ENCODE measurements around the gene PTS. TPM values are rescaled to one million over a fixed set of nuclear protein-coding genes. Genes with fewer than 3 reads are reported as not detected.

PTS gene
- polyA plus RNA-seq, 6 donors from 2014 or later: 15.6 to 26.5 (median 22.7) TPM

DNA sequence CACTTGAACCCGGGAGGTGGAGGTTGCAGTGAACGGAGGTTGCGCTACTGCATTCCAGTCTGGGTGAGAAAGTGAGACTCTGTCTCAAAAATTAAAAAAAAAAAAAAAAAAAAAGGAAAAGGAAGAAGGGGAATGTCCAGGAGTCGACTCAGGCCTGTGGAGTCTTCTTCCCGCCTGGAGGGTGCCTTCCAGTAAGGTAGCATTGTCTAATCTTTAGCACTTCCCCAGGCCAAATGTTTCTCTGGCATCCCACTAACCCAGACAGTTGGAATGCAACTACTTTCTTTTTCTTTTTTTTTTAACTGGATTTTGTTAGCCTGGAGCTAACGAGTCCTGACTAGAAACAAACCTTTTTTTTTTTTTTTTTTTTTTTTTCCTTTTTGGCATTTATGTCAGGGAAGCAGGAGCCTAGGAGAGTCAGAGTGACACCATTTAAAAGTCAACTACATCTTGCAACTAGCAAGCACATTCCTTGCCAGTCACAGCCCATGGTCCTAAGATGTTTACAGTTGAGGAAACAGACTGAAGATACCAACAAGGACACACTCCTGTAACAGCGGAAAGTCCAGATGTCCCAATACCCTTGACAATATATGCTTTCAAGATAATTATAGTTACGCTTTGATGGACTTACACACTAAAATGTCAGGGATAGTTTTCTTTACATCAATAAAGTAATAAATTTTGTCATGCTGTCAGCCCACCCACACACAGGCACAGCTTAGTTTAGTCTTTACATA, 23.8 kb downstream of the PTS start:
- Mint-ChIP-seq H3K27ac (no peak overlapping the region), H3K9me3 (no peaks in the 10 kb centered on the region), H3K36me3 (no peaks in the 10 kb centered on the region), H3K4me3 (no peak overlapping the region), H3K27me3 (no peaks in the 10 kb centered on the region), H3K4me1 (no peaks in the 10 kb centered on the region)
- DNase-seq (no peak), ATAC-seq (ENCODE audit: low read depth in 2 of 2) (no peak)

DNA sequence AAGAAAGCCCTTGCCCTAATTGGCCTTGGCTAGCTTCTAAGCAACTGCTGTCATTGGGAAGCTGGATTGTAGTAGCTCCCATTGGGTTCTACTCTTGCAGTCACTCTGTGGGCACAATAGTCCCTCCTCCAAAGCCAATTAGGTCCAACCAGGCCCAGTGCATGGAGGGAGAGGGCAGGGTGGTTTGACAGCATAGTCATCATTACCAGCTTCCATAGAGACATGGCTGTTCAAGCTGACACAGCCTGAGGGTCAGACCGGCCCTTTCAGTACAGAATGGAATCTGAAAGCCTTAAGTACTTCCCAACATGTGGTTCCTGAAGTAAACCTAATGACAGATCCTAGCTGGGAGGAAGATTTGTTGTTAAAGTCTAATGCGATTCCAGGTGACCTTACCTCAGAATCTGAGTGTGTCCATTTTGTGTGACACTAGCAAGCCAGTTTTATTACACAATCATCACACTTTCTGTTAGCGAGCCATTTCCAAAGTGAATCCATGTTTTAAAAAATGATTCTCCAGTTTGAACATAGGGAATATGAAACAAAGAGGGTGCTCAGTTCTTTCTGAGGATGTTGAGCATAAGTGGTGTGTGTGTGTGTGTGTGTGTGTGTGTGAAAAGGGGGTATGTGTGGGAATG, 27.5 kb downstream of the PTS start:
- Mint-ChIP-seq H3K4me3 (no peak overlapping the region), H3K4me1 (peaks cover 0 to 5% (median 0%) of the 10 kb centered on the region in 3 donors), H3K27ac (no peak overlapping the region), H3K9me3 (no peaks in the 10 kb centered on the region), H3K27me3 (no peaks in the 10 kb centered on the region), H3K36me3 (peaks cover 4 to 8% of the 10 kb centered on the region in 2 donors)
- DNase-seq (no peak), ATAC-seq (ENCODE audit: low read depth in 2 of 2) (no peak)

DNA sequence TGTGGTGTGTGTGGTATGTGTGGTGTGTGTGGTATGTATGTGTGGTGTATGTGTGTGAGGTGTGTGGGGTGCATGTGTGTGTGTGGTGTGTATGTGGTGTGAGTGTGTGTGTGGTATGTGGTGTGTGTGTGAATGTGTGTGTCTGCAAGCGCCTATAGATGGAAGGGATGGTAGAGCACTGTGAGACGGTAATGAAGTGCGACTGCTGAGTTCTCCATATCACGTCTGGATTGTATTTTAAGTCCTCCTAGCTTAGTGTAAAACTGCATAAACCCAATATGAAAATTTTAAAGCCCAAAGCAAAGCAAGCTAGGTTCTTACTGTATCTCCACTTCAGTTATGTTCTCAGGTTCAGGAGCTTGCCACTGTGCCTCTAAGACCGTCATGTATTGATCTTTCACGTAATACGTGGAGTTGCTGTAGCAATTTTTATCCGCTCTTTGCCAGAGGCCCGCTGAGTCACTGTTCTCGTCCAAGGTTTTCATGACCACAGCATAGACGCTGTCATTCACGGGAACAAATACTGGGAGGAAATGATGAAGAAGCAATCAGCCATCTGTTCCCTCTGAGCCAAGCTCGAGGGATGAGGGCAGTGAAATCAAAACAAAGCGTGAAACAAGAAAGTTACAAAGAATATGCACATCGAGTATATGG, 29.0 kb downstream of the PTS start:
- peaks cover 5 to 8% of the 10 kb centered on the region in 2 donors for H3K36me3 Mint-ChIP-seq
- no peaks in the 10 kb centered on the region for H3K9me3 Mint-ChIP-seq
- H3K27ac Mint-ChIP-seq: no peak overlapping the region
- DNase-seq (no peak), ATAC-seq (ENCODE audit: low read depth in 2 of 2) (no peak)
- no peaks in the 10 kb centered on the region for H3K27me3 Mint-ChIP-seq
- H3K4me1 Mint-ChIP-seq: peaks cover 0 to 5% (median 0%) of the 10 kb centered on the region in 3 donors
- no peak overlapping the region for H3K4me3 Mint-ChIP-seq

DNA sequence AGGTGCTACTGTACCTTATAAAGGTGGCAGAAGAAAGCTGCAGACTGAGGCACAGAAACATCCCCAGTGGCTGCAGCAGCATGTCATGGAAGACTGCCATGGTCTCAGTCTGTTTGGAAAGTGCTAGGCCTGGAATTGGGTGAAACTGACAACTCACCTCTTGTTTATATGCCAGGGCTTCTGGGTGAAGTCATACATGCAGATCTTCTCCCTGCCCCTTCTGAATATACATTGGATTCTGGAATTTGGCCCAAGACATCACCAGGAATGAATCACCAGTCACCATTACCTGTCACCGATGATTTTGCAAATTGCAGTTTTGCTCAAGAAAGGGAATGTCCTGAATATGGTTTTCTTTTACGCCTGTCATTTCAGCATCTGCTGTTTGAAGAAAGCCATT, 34.3 kb downstream of the PTS start, which contains the start of gene PLET1:
TSS of gene PLET1 (minus strand) at position 371 of the 400 bp plus-strand sequence. CDS start at position 100, 271 bp downstream.
- no peaks in the 10 kb centered on the region for H3K27me3 Mint-ChIP-seq
- DNase-seq: no peak
- H3K27ac Mint-ChIP-seq: peak within 1 kb of the TSS in 1 of 6 donors; percentile 76
- peaks cover 5 to 8% of the 10 kb centered on the region in 2 donors for H3K36me3 Mint-ChIP-seq
- no peak for ATAC-seq (ENCODE audit: low read depth in 2 of 2)
- peaks cover 0 to 5% (median 0%) of the 10 kb centered on the region in 3 donors for H3K4me1 Mint-ChIP-seq
- no peaks in the 10 kb centered on the region for H3K9me3 Mint-ChIP-seq
- no peak within 1 kb of the TSS for H3K4me3 Mint-ChIP-seq

DNA sequence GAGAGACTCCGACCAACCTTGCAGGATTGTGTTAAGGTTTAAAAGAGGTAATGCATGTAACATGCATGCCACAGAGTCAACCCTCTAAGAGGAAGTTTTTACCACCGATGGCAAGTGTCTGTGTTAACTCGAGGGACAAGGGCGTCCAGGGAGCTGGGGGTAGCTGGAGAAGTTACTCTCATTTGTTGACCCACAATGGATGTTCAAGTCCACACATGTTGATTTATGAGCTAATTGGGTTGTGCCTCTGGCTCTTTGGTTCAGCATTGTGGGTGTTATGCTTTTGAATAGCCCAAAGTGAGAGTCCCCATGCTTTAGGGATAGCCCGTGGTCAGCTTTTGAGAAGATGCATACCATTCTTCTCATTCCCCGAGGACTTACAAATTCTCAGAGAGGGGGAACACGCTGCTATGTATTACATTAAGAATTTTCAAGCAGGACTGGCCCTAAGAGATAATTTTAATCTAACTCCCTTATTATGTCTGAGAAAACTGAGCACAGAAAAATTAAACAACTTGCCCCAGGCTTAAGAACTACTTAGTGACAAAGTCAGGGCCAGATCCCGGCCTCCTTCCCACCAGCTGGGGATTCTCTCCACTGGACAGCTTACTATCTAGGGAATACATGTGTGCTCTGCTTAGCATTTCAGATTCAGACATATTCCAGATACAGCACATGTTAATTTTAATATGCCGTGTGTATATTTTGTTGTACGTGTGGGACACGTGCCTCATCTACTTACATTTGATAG, 39.6 kb downstream of the PTS start:
- H3K4me1 Mint-ChIP-seq: peaks cover 5 to 12% (median 7%) of the 10 kb centered on the region in 3 donors
- H3K9me3 Mint-ChIP-seq: no peaks in the 10 kb centered on the region
- no peak for ATAC-seq (ENCODE audit: low read depth in 2 of 2)
- DNase-seq: no peak
- H3K27me3 Mint-ChIP-seq: no peaks in the 10 kb centered on the region
- no peak overlapping the region for H3K27ac Mint-ChIP-seq
- H3K36me3 Mint-ChIP-seq: peaks cover 0 to 9% of the 10 kb centered on the region in 2 donors
- no peak overlapping the region for H3K4me3 Mint-ChIP-seq

DNA sequence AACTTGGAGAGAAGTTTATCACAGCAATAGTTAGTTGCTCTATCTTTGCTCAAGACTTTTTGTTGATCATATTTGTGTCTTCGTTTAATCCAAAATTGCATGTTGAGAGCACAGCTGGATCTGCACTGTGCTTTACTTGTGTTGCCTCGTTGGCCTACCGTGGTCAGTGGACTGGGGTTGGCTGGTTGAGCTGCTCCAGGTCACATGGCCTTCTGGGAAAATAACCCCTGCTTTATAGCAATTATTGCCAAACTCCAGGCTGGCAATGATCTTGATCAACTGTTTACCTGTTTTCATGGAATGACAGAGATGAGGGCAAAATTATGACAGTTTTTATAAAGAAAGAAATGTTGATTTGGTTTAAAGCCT, 40.2 kb downstream of the PTS start:
- no peaks in the 10 kb centered on the region for H3K27me3 Mint-ChIP-seq
- no peaks in the 10 kb centered on the region for H3K9me3 Mint-ChIP-seq
- peaks cover 0 to 9% of the 10 kb centered on the region in 2 donors for H3K36me3 Mint-ChIP-seq
- H3K4me1 Mint-ChIP-seq: peaks cover 10 to 17% (median 12%) of the 10 kb centered on the region in 3 donors
- ATAC-seq (ENCODE audit: low read depth in 2 of 2): no peak
- H3K27ac Mint-ChIP-seq: peak overlapping the region in 1 of 6 donors; percentile 7
- no peak overlapping the region for H3K4me3 Mint-ChIP-seq
- DNase-seq: no peak

DNA sequence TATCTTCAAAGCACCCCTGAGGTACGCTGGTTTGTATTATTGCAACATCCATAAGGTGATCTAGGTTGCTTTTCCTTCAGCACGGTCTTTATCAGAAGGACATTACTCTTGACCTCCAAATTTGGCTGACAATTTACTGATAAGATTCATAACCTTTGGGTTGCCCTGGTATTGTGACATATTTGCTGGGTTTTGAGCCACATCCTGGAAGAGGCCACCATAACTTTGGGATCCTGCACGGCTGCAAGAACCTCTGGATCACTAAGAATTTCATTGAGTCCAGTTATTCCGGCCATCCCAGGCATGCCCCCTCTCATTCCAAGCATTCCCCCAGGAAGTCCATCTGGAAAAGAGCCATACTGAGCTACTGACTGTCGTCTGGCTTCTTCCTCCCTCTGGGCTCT, 41.0 kb downstream of the PTS start:
- Mint-ChIP-seq H3K27ac (no peak overlapping the region), H3K9me3 (no peaks in the 10 kb centered on the region), H3K27me3 (no peaks in the 10 kb centered on the region), H3K4me1 (peaks cover 16 to 25% (median 20%) of the 10 kb centered on the region in 3 donors), H3K4me3 (no peak overlapping the region), H3K36me3 (peaks cover 0 to 9% of the 10 kb centered on the region in 2 donors)
- no peak for ATAC-seq (ENCODE audit: low read depth in 2 of 2)
- DNase-seq: no peak

DNA sequence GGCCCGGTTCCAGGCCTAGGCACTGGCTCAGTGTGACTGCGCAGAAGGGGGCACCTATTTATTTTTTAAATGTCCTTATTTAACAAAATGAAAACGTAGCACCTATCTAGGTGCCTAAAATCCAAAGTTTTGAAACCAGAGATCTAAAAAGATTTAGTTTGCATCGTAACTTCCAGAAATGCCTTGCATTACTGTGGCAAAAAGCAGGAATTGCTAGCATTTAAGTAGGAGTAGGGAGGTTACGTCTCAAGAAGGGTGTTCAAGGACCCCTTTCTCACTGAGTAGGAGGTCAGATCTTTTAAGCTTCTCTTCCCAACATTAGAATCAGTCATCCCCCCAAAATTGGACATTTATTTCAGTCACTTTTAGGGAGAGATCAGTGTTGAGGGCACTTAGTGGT, 42.2 kb downstream of the PTS start:
- Mint-ChIP-seq H3K36me3 (peaks cover 0 to 9% of the 10 kb centered on the region in 2 donors), H3K27me3 (no peaks in the 10 kb centered on the region), H3K27ac (peak overlapping the region in 2 of 6 donors; percentile 15 to 22), H3K4me1 (peaks cover 23 to 33% (median 29%) of the 10 kb centered on the region in 3 donors), H3K4me3 (no peak overlapping the region), H3K9me3 (peaks cover 0 to 3% (median 0%) of the 10 kb centered on the region in 7 donors)
- ATAC-seq (ENCODE audit: low read depth in 2 of 2) (no peak), DNase-seq (no peak)

DNA sequence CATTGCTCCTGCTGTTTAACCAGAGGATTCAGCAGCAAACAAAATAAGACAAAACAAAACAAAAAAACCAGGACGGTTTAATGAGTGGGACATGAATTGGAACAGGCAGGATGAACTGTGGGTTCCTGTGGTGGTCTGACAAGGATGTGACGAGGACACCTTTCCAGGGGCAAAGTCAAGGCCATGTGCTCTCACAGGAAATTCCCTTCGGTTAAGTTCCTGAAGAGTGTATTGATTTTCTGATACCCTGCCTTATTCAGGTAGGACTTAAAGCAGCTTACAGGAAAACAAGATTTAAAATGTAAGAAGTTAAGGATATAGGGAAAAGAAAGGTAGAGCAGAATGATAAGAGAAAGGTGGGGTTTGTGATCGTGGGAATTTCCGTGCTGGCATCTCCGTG, 42.9 kb downstream of the PTS start:
- Mint-ChIP-seq H3K4me1 (peaks cover 23 to 33% (median 29%) of the 10 kb centered on the region in 3 donors), H3K27ac (peak overlapping the region in 1 of 6 donors; percentile 48)
- no peak for ATAC-seq (ENCODE audit: low read depth in 2 of 2)

DNA sequence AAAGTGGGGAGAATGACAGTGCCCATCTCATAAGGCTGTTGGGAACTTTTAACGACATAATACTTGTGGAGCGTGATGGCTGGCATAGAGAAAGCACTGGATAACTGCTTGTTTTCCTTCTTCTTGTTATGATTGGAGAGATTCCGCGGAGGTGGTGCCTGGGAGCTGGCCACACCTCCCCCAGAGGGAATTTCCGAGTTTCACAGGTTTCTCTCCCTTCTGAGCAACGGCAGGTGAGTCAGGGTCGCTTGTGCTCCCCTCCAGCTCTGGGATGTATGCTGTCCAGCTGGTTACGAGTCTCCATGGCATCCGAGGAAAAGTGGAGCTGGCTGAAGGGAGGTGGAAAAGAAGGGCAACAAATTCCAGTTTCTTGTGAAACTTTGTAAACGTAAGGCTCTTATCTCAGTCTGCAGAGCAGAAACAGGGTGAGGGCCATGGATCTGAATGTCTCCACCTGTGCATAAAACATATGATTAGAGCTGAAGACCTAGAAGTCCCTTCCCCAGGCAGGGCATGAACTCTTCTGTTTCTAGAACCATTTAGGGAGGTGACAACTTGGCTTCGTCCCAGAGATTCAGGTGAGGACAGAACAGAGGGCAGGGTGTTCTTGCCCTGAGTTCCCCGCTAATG, 44.4 kb downstream of the PTS start:
- H3K4me3 Mint-ChIP-seq: peak overlapping the region in 5 of 8 donors; percentile 12 to 86 (median 62)
- ATAC-seq (ENCODE audit: low read depth in 2 of 2): no peak
- H3K27me3 Mint-ChIP-seq: no peaks in the 10 kb centered on the region
- no peak for DNase-seq
- H3K4me1 Mint-ChIP-seq: peaks cover 23 to 33% (median 32%) of the 10 kb centered on the region in 3 donors
- H3K36me3 Mint-ChIP-seq: peaks cover 0 to 9% of the 10 kb centered on the region in 2 donors
- H3K27ac Mint-ChIP-seq: peak overlapping the region in 5 of 6 donors; percentile 13 to 94 (median 79)
- H3K9me3 Mint-ChIP-seq: peaks cover 0 to 3% (median 0%) of the 10 kb centered on the region in 7 donors

More for the DNA sequence above, 42.9 kb downstream of the PTS start:
- no peak for DNase-seq
- Mint-ChIP-seq H3K27me3 (no peaks in the 10 kb centered on the region), H3K4me3 (peak overlapping the region in 1 of 8 donors; percentile 22), H3K9me3 (peaks cover 0 to 3% (median 0%) of the 10 kb centered on the region in 7 donors), H3K36me3 (peaks cover 0 to 9% of the 10 kb centered on the region in 2 donors)

DNA sequence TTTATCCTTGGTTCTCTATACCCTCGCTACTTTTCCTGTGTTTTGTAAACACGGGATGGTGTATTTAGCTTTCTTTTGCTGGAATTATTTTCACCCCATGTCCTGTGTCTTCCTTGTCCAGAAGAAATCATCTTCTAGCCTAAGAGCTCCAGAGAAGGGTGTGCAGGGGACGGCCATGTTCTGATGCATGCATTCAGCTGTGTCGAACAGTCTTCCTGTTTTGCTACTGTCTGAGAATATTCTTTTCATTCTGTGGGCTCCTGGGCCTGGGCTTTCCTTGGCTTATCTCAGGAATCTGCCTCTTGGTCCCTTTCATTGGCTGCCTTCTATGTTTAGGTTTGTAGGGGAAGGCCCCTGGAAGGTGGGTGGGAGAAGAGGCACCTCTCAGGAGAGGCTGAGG, 45.0 kb downstream of the PTS start:
- peak overlapping the region; percentile 44 to 94 (median 86) for H3K27ac Mint-ChIP-seq
- peak overlapping the region in 7 of 8 donors; percentile 20 to 86 (median 74) for H3K4me3 Mint-ChIP-seq
- peaks cover 23 to 33% (median 32%) of the 10 kb centered on the region in 3 donors for H3K4me1 Mint-ChIP-seq
- H3K36me3 Mint-ChIP-seq: peaks cover 0 to 9% of the 10 kb centered on the region in 2 donors
- peaks cover 0 to 3% (median 0%) of the 10 kb centered on the region in 7 donors for H3K9me3 Mint-ChIP-seq
- DNase-seq (no peak), ATAC-seq (ENCODE audit: low read depth in 2 of 2) (peak; percentile 51 to 67)
- H3K27me3 Mint-ChIP-seq: no peaks in the 10 kb centered on the region

DNA sequence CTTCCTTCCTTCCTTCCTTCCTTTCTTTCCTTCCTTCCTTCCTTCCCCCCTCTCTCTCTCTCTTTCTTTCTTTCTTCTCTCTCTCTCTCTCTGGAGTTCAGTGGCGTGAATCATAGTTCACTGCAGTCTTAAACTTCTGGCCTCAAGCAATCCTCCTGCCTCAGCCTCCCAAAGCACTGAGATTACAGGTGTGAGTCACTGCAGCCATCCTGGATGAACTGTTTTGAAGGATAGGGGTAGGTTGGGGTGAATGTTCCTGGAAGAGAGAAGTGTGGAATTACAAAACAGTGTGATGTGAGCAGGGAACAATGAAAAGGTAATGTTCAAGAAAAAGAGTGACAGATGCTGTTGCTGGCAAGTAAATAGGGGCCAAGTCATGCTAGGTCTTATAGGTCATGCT, 46.8 kb downstream of the PTS start:
- Mint-ChIP-seq H3K4me3 (peak overlapping the region in 2 of 8 donors; percentile 23 to 48), H3K9me3 (peaks cover 0 to 3% (median 0%) of the 10 kb centered on the region in 7 donors), H3K27me3 (no peaks in the 10 kb centered on the region), H3K36me3 (peaks cover 0 to 9% of the 10 kb centered on the region in 2 donors), H3K4me1 (peaks cover 20 to 38% (median 32%) of the 10 kb centered on the region in 3 donors), H3K27ac (peak overlapping the region in 2 of 6 donors; percentile 29 to 38)
- DNase-seq: no peak
- ATAC-seq (ENCODE audit: low read depth in 2 of 2): no peak
